KOPT-K1 (cell line): ENCODE data around the gene CYFIP2.

Experiments used
- H3K27ac ChIP-seq: fragments of 200-600 bp; sonication (generic); 2 replicates; pipeline ENCODE4 v1.5.1; 2016; ENCODE audit warnings: antibody characterized with exemption, mild to moderate bottlenecking, low read depth, low read length; ENCODE audit not compliant: poor library complexity, severe bottlenecking
- H3K36me3 ChIP-seq: fragments of 200-600 bp; sonication (generic); 2 replicates; pipeline ENCODE4 v1.5.1; 2017; ENCODE audit warnings: antibody characterized with exemption, mild to moderate bottlenecking, low read length, moderate library complexity; ENCODE audit not compliant: insufficient read depth
- H3K9me3 ChIP-seq: fragments of 200-600 bp; sonication (generic); 2 replicates; pipeline ENCODE4 v1.5.1; 2017; ENCODE audit warnings: antibody characterized with exemption, low read length, mild to moderate bottlenecking; ENCODE audit not compliant: insufficient read depth, poor library complexity, severe bottlenecking

CYFIP2 gene

DNA sequence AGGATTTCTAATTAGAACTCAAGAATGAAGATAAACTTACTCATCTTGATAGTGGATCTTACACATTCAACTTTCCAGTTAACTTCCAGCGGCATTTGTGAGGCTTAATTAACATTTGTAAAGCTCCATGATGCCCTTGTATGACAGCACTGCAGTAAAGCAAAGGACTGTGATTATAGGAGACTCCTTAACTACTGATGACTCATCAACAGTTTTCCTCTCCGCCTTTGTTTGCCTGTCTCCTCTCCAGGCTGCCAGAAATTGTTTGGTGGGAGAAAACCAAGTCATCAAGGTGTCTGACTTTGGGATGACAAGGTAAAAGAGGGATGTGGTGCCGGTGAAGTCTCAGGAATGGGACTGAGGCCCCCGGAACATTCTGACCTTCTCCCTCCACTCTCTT is 20.4 kb upstream of the CYFIP2 start:
- Histone ChIP-seq H3K36me3 (peaks cover 100% of the 10 kb centered on the region), H3K27ac (no peak overlapping the region), H3K9me3 (no peaks in the 10 kb centered on the region)

DNA sequence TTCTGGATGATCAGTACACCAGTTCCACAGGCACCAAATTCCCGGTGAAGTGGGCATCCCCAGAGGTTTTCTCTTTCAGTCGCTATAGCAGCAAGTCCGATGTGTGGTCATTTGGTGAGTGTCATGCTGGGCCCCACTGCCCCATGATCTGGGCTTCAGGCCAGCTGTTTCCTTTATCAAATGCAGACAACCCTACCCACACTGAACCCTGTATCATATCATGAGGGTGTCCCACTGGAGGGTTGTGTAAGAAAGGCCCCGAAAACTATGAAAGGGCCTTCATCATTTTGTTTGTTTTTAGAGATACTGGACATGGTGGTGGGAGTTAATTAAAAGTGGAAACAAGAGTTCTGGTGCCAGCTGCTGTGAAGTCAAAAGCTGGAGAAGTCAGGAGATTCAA is 20.0 kb upstream of the CYFIP2 start:
- Histone ChIP-seq H3K36me3 (peaks cover 100% of the 10 kb centered on the region), H3K9me3 (no peaks in the 10 kb centered on the region), H3K27ac (no peak overlapping the region)

DNA sequence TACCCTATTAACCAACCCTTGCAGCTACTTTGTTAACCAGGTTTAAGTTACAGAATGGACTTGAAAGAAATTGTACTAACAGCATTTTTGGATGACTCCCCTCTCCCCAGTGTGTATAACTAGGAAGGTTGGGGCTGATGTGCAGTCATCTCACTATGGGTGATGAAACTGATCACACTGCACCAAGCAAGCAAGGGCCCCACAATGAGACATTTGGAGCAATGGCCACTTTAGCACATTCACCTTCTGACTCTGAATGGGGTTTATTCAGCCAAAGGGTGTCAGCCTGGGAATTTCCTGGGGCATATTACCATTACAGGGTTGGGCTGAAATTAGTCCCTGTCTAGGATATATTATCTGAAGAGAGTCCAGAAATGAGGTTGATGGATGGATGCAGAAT is 18.7 kb upstream of the CYFIP2 start:
- H3K36me3 ChIP-seq, result peaks cover 99% of the 10 kb centered on the region
- H3K9me3 ChIP-seq, result no peaks in the 10 kb centered on the region
- peak overlapping the region; percentile 98 for H3K27ac ChIP-seq

DNA sequence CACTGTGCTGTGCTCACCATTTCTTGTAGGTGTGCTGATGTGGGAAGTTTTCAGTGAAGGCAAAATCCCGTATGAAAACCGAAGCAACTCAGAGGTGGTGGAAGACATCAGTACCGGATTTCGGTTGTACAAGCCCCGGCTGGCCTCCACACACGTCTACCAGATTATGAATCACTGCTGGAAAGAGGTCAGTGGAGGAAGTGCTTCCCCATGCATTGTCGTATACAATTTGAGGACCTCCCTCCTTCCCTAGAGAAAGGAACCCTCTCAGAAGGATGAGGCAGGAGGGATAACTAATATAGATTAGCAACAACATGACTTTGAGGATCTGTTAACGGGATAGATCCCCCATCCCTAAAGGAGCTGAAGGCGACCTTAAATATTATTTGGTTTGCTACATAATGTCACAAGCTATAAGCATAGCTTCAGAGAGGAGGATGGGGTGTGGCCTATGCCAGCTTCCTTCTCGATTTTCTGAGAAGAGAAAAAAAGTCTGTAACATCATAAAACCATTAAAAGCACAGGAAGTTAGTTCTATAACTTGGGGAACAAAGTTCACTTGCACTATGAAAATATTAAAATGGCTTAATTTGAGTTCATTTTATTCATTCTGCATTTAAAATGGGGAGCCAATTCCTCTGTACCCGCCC is 17.0 kb upstream of the CYFIP2 start:
- peaks cover 94% of the 10 kb centered on the region for H3K36me3 ChIP-seq
- peak overlapping the region; percentile 98 for H3K27ac ChIP-seq
- H3K9me3 ChIP-seq, result no peaks in the 10 kb centered on the region

DNA sequence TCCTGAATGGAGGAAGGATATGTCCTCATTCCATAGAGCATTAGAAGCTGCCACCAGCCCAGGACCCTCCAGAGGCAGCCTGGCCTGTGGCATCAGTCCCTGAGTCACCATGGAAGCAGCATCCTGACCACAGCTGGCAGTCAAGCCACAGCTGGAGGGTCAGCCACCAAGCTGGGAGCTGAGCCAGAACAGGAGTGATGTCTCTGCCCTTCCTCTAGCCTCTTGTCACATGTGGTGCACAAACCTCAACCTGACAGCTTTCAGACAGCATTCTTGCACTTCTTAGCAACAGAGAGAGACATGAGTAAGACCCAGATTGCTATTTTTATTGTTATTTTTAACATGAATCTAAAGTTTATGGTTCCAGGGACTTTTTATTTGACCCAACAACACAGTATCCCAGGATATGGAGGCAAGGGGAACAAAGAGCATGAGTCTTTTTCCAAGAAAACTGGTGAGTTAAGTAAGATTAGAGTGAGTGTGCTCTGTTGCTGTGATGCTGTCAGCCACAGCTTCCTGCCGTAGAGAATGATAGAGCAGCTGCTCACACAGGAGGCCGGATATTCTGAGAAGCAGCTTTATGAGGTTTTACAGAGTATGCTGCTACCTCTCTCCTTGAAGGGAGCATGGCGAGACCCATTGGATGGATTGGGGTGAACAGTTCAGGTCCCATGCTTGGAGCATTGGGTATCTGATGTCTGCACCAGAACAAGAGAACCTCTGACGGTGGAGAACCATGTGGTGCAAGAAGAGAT is 13.0 kb upstream of the CYFIP2 start:
- H3K9me3 ChIP-seq, result peaks cover 3% of the 10 kb centered on the region
- H3K27ac ChIP-seq, result peak overlapping the region; percentile 98
- H3K36me3 ChIP-seq, result peaks cover 90% of the 10 kb centered on the region

DNA sequence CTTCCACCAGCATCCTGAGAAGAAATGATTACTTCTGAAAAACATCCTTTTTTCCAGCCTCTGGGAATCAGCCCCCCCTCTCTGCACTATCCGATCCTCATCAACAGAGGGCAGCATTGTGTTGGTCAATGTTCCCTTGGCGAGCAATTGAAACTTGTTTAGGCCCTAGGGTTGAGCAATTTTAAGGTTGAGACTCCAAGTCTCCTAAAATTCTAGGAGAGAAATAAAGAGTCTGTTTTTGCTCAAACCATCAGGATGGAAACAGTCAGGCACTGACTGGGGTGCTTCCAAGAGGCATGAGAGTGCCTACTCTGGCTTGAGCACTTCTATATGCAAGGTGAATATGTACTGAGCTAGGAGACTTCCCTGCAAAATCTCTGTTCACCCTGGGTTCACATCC is 12.4 kb upstream of the CYFIP2 start:
- Histone ChIP-seq H3K9me3 (peaks cover 3% of the 10 kb centered on the region), H3K36me3 (peaks cover 84% of the 10 kb centered on the region), H3K27ac (peak overlapping the region; percentile 98)

DNA sequence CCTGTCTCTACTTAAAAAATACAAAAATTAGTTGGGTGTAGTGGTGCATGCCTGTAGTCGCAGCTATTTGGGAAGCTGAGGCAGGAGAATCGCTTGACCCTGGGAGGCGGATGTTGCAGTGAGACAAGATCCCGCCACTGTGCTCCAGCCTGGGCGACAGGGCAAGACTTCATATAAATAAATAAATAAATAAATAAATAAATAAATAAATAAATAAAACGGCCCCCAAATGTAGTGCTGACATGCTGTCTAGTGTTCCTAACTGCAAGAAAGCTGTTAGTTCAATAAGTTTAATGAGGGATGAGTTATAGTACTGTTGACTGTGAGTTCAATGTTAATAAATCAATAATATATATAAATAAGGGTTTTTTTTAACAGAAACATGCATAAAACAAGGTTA is 7.5 kb upstream of the CYFIP2 start:
- Histone ChIP-seq H3K36me3 (peaks cover 41% of the 10 kb centered on the region), H3K9me3 (peaks cover 3% of the 10 kb centered on the region), H3K27ac (no peak overlapping the region)

DNA sequence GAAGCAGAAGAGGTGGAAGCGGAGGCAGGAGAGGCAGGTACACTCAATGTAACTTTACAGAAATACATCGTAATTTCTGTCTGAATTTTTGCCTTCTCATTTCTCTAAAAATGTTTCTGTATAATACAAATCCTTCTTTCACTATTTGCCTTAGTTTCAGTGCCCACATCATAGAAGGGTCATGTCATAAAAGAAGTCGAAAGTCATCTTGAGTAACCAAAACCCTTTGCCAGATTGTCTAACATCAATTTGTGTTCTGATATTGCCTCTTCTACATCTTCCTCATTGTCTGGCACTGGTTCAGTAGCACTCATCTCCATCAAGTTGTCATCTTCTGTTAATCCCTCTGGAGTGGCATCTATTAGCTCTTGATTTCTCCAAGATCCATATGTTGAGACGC is 6.2 kb upstream of the CYFIP2 start:
- Histone ChIP-seq H3K36me3 (peaks cover 28% of the 10 kb centered on the region), H3K27ac (no peak overlapping the region)

DNA sequence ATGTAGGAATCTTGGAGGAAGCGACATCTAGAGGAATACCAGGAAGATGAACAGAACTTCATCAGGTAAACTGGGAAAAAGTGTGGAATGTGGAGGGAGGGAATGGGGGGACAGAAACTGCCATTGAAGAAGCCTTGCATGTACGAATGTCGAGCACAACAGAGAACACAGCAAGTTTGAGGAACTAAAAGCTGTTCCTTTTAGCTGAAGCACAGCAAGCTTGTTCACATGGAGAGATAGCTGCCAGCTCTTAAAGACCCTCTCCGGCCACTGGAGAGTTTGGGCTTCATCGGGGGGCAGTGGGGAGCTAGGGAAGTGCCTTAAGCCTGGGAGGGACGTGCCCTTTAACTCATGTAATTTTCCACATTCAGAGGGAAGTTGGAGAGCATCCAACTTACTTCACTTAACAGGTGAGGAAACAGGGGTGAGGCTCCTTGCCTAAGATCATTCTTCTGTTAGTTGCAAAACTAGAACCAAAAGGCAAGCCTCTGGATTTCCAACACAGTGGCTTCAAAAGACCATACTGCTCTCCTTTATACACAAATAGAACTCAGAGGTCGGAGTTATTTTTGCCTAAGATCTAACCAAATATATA is 2.3 kb upstream of the CYFIP2 start:
- Histone ChIP-seq H3K9me3 (no peaks in the 10 kb centered on the region), H3K27ac (peak overlapping the region; percentile 98), H3K36me3 (peaks cover 13% of the 10 kb centered on the region)

More for the DNA sequence above, 6.2 kb upstream of the CYFIP2 start:
- peaks cover 3% of the 10 kb centered on the region for H3K9me3 ChIP-seq

DNA sequence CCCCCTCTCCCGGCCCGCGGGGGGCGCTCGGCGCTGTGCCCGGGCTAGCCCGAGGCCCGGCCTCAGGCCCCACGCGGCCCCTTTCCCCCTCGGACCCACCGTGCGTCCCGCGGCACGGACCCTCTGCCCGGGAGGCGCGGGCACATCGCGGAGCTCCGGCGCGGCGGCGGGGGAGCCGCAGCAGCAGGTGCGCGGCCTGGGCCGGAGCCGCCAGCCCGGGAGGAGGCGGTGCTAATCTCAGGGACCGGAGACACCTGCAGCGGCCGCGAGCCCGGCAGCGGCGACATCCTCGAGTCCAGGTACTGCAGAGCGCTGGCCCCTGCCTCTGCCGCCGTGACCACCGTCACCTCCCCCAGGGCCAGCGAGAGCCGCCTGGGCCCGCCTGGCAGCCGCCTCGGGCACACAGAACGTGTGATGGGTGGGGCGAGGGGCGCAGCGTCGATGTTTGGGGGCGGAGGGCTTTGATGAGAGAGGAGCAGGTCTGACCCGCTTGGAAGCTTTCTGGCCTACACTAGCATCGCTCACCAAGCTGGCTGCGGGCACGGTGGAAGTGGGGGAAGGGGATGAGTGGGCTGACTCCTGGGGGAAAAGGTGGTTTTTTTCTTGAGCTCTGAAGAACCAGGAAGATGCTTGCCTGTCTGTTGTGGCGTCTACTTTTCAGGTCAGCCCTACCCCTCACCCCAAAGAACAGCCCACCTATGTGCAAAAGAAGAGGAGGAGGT is 524 bp downstream of the CYFIP2 start:
- H3K9me3 ChIP-seq, result no peaks in the 10 kb centered on the region
- peak overlapping the region; percentile 98 for H3K27ac ChIP-seq
- peaks cover 30% of the 10 kb centered on the region for H3K36me3 ChIP-seq

DNA sequence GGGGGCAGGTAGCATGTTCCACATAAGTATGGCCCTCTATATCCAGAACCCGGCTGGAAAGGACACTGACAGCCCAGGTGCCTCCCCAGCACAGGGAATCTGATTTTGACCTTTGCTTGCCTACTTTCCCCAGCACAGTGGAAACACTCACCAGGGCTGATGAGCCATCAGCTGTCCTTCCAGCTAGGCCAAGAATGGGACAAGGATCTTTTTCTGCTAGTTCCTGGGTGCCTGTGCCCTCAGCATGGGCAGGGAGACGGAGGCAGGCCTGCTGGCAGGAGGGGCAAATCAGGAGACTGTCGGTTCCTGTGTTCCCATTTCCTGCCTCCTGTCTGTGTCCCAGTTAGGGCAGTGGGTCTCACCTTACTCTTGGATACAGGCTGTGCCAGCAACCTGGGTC is 1.1 kb downstream of the CYFIP2 start:
- Histone ChIP-seq H3K36me3 (peaks cover 30% of the 10 kb centered on the region), H3K27ac (peak overlapping the region; percentile 98), H3K9me3 (no peaks in the 10 kb centered on the region)

DNA sequence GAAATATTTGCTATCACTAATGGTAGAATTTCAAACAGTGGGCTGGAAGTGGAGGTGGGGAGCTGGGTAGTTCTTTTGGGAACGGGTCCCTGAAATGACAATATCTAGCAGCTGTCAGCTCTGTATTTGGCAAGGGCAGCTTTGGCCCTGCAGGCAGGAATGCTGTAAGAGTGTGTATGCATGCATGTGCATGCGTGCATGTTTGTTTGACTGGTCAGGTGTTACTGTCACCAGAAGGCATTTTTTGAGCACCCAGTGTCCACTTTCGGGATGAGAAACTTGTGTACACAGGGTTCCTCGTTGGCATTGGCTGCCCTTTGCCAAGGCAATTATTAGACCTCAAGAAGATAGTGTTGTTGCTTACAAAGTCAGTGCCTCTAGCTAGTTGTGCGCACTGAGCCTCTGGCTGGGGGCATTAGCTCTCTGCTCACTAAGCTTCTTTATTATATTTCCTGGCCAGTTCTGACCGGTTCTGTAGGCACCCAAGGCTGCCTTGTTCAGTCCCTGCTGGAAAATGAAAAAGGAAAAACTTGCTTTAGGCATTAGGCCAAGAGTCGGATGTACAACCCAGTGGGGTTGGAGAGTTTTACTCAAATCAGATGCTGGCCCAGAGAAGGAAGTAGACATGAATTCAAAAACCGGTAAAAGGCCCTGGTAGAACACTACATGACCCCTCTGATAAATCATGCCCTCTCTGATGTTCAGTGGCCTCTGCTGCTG is 2.0 kb downstream of the CYFIP2 start:
- Histone ChIP-seq H3K9me3 (no peaks in the 10 kb centered on the region), H3K36me3 (peaks cover 30% of the 10 kb centered on the region), H3K27ac (peak overlapping the region; percentile 98)

DNA sequence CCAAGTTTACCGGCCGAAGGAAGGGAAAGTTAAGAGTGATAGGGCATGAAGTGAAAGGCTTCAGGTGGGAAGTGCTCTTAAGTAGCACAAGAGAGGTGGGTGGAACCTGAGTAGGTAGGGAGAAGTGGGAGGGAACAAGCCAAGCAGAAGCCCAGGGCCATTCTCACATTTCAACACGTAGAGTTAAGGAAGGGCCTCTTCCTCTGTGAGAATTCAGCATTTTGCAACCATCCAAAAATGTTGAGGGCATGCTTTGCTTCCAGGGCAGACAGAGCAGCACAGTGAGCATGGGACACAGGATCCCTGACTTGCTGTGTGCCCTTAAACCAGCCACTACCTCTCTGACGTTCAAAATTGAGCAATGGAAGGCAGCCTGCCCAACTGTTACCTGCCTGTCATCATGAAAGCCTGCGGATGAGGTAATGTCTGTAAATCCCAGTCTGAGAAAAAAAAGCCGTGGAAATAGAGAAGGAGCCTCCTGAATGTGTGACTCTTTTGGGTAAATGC is 3.3 kb downstream of the CYFIP2 start:
- peak overlapping the region; percentile 98 for H3K27ac ChIP-seq

DNA sequence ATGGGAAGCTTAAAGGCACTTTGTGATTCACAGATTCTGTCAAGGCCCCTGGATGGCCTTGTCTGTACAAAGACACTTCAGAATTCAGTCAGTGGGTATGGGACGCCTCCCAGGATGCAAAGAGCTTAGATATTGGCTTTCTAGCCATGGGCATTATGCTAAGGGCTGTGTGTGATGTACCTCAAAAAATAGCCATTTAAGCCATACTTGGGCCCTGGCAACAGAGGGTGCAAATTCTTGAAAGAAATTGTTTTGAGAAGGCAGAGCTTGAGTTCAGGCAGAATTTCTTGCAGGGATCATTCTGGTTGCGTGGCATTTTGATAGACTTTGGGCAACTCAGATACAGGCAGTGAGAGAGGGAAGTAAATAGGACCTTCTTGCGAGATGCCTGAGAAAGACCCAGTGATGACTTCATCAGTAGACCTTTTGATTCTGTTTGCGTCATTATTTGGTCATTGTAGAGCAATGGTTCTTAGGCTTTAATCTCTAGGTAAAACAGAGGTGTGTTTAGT is 3.9 kb downstream of the CYFIP2 start:
- Histone ChIP-seq H3K9me3 (no peaks in the 10 kb centered on the region), H3K27ac (peak overlapping the region; percentile 98), H3K36me3 (peaks cover 35% of the 10 kb centered on the region)

More for the DNA sequence above, 3.3 kb downstream of the CYFIP2 start:
- H3K9me3 ChIP-seq, result no peaks in the 10 kb centered on the region
- H3K36me3 ChIP-seq, result peaks cover 30% of the 10 kb centered on the region
